ENCODE data around the gene ERAL1. TPM values are rescaled to one million over a fixed set of nuclear protein-coding genes. Genes with fewer than 3 reads are reported as not detected.

ERAL1 gene
- total and polyA plus RNA-seq, 4 donors: 28.4 to 39.3 (median 36.9) TPM

DNA sequence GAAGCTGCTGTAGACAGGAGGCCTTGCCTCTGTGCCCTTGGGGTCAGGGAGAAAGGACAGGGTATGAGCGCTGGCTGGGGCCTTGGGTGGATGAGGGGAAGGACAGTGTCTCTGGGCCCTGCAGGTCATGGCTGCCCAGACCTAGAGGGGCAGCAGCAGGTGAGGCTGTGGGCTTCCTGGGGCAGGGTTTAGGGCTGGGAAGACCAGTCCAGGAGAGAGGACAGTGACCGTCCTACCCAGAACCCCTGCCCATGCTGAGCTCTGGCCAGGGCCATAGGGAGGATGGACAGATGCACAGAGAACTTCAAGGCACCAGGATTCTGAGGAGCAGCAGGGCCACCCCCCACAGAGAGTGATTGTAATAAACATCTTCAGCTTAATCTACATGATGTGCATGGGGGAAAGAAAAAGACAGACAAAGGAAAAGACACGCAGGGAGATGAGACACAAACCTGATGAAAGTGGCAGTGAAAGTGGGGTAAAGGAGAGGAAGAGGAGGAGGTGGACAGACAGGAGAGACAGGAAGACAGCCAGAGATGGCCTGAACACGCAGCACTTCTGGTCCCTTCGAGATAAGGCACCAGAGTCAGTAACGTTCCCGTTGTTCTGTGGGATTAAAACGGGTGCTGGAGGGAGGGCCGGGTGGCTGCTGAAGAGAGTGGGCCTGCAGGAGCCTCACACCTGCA is 25.2 kb downstream of the ERAL1 start:
- no peaks in the 10 kb centered on the region for H3K27me3 ChIP-seq (ENCODE audit: control insufficient read depth in 3 of 3, insufficient read depth in 3 of 3, low read length in 2 of 3)
- 78 to 85% methylated on average over 8 to 9 of the region's 9 CpGs for WGBS, 2 donors
- ATAC-seq (ENCODE audit: insufficient read depth, low FRiP score) (no peak), DNase-seq (no peak)
- H3K9me3 ChIP-seq (ENCODE audit: control insufficient read depth in 4 of 4, insufficient read depth in 3 of 4, low read length in 3 of 4): no peaks in the 10 kb centered on the region
- no peak overlapping the region for H3K4me3 ChIP-seq
- no peak overlapping the region for H3K9ac ChIP-seq (ENCODE audit: insufficient read depth in 1 of 2, low read length in 2 of 2)
- TF ChIP-seq, protein P1, sequence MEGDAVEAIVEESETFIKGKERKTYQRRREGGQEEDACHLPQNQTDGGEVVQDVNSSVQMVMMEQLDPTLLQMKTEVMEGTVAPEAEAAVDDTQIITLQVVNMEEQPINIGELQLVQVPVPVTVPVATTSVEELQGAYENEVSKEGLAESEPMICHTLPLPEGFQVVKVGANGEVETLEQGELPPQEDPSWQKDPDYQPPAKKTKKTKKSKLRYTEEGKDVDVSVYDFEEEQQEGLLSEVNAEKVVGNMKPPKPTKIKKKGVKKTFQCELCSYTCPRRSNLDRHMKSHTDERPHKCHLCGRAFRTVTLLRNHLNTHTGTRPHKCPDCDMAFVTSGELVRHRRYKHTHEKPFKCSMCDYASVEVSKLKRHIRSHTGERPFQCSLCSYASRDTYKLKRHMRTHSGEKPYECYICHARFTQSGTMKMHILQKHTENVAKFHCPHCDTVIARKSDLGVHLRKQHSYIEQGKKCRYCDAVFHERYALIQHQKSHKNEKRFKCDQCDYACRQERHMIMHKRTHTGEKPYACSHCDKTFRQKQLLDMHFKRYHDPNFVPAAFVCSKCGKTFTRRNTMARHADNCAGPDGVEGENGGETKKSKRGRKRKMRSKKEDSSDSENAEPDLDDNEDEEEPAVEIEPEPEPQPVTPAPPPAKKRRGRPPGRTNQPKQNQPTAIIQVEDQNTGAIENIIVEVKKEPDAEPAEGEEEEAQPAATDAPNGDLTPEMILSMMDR (IDR thresholded peaks at IDR 0.05; ENCODE audit: control extremely low read depth, extremely low read depth): no peak
- peaks cover 2 to 60% (median 30%) of the 10 kb centered on the region in 4 donors for H3K36me3 ChIP-seq (ENCODE audit: control insufficient read depth in 4 of 4, insufficient read depth in 4 of 4, low read length in 4 of 4)
- no peaks in the 10 kb centered on the region for H3K4me1 ChIP-seq (ENCODE audit: control insufficient read depth in 5 of 5, insufficient read depth in 5 of 5, low read length in 5 of 5)
- no peak overlapping the region for H3K27ac ChIP-seq (ENCODE audit: low read depth in 1 of 2, low read length in 1 of 2)

- Histone ChIP-seq H3K27ac (ENCODE audit: low read depth in 1 of 2, low read length in 1 of 2) (no peak overlapping the region), H3K9ac (ENCODE audit: insufficient read depth in 1 of 2, low read length in 2 of 2) (no peak overlapping the region), H3K4me3 (no peak overlapping the region), H3K36me3 (ENCODE audit: control insufficient read depth in 4 of 4, insufficient read depth in 4 of 4, low read length in 4 of 4) (peaks cover 2 to 65% (median 34%) of the 10 kb centered on the region in 4 donors), H3K27me3 (ENCODE audit: control insufficient read depth in 3 of 3, insufficient read depth in 3 of 3, low read length in 2 of 3) (no peaks in the 10 kb centered on the region), H3K4me1 (ENCODE audit: control insufficient read depth in 5 of 5, insufficient read depth in 5 of 5, low read length in 5 of 5) (no peaks in the 10 kb centered on the region), H3K9me3 (ENCODE audit: control insufficient read depth in 4 of 4, insufficient read depth in 3 of 4, low read length in 3 of 4) (no peaks in the 10 kb centered on the region)
- WGBS, 2 donors: 92 to 94% methylated on average over 10 of the region's 10 CpGs
- TF ChIP-seq, protein P1 (IDR thresholded peaks at IDR 0.05; ENCODE audit: control extremely low read depth, extremely low read depth): no peak
- ATAC-seq (ENCODE audit: insufficient read depth, low FRiP score) (no peak), DNase-seq (no peak)
Observed at GRCh38 chr17:28880572-28880945, 25.7 kb downstream of the ERAL1 start.

GRCh38 chr17:28881533-28882056 is 26.8 kb downstream of the ERAL1 start:
- no peak for ATAC-seq (ENCODE audit: insufficient read depth, low FRiP score)
- Histone ChIP-seq H3K4me1 (ENCODE audit: control insufficient read depth in 5 of 5, insufficient read depth in 5 of 5, low read length in 5 of 5) (no peaks in the 10 kb centered on the region), H3K4me3 (no peak overlapping the region), H3K9ac (ENCODE audit: insufficient read depth in 1 of 2, low read length in 2 of 2) (no peak overlapping the region), H3K27ac (ENCODE audit: low read depth in 1 of 2, low read length in 1 of 2) (no peak overlapping the region), H3K9me3 (ENCODE audit: control insufficient read depth in 4 of 4, insufficient read depth in 3 of 4, low read length in 3 of 4) (no peaks in the 10 kb centered on the region), H3K36me3 (ENCODE audit: control insufficient read depth in 4 of 4, insufficient read depth in 4 of 4, low read length in 4 of 4) (peaks cover 2 to 73% (median 34%) of the 10 kb centered on the region in 4 donors), H3K27me3 (ENCODE audit: control insufficient read depth in 3 of 3, insufficient read depth in 3 of 3, low read length in 2 of 3) (no peaks in the 10 kb centered on the region)
- TF ChIP-seq, protein P1 (IDR thresholded peaks at IDR 0.05; ENCODE audit: control extremely low read depth, extremely low read depth): no peak
- DNase-seq: no peak
- 96 to 98% methylated on average over 17 of the region's 17 CpGs for WGBS, 2 donors

Data from lung (tissue), 12 donors.